Activated T-cell treated with anti-CD3 and anti-CD28 coated beads, Interleukin-2, amount 50 U/mL, for 72 hours (primary cell): ENCODE measurements around the gene CRHBP. TPM values are rescaled to one million over a fixed set of nuclear protein-coding genes. Genes with fewer than 3 reads are reported as not detected.

Source experiments
- ATAC-seq, 2 donors: fragments of 150-1000 bp; cut with Tn5 transposase; replicated peaks in 1 of 2; 2 replicates each; pipeline ENCODE4 v1.10.0; 2021; ENCODE audit warnings: moderate library complexity in 2 of 2, mild to moderate bottlenecking in 1 of 2
- DNase-seq, 2 donors: peaks; one replicate each; pipeline ENCODE4 v3.0.0; 2021 to 2022; ENCODE audit warnings: mixed read lengths in 1 of 2
- H3K27ac Mint-ChIP-seq: one replicate; pipeline ENCODE4 v1.8.0; 2022; ENCODE audit warnings: mild to moderate bottlenecking, moderate library complexity, mixed read lengths
- H3K27me3 Mint-ChIP-seq: one replicate; pipeline ENCODE4 v1.8.0; 2022; ENCODE audit warnings: low read depth, mixed read lengths
- H3K36me3 Mint-ChIP-seq, 2 donors: one replicate each; pipeline ENCODE4 v1.8.0; 2022; ENCODE audit warnings: mixed read lengths in 2 of 2, mild to moderate bottlenecking in 1 of 2; ENCODE audit not compliant: insufficient read depth in 2 of 2
- H3K4me1 Mint-ChIP-seq: one replicate; pipeline ENCODE4 v1.8.0; 2022; ENCODE audit warnings: low read depth, mixed read lengths
- H3K4me3 Mint-ChIP-seq, 2 donors: one replicate each; pipeline ENCODE4 v1.8.0; 2022; ENCODE audit warnings: mild to moderate bottlenecking in 2 of 2, mixed read lengths in 2 of 2, moderate library complexity in 2 of 2
- H3K9me3 Mint-ChIP-seq, 2 donors: one replicate each; pipeline ENCODE4 v1.8.0; 2022; ENCODE audit warnings: mixed read lengths in 2 of 2
- total RNA-seq, 2 donors: library from RNA; stranded (reverse); gene quantifications; one replicate each; pipeline ENCODE4 v1.2.3, GENCODE V29; 2022

Gene CRHBP
- total RNA-seq, 2 donors from 2014 or later = 0.26 to 0.67 TPM

DNA sequence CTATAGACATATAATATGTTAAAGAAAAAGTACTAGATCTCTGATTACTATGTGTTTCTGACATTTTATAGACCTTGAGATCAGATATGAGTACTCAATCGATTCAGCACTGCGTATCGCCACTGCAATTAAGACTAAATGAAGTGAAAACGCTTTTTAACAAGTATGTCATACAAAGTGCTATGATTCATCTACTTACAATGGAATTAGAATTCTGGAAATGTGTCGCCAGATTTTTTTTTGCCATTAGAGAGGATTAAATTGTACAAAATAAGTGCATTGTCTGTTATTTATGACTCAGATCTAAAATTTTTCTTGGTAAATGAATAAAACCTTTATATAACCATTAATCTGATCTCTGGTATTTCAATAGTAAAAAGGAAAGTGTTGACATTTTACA is 57.4 kb downstream of the CRHBP start:
- peaks cover 25% of the 10 kb centered on the region for H3K27me3 Mint-ChIP-seq
- no peaks in the 10 kb centered on the region for H3K36me3 Mint-ChIP-seq
- no peaks in the 10 kb centered on the region for H3K9me3 Mint-ChIP-seq

DNA sequence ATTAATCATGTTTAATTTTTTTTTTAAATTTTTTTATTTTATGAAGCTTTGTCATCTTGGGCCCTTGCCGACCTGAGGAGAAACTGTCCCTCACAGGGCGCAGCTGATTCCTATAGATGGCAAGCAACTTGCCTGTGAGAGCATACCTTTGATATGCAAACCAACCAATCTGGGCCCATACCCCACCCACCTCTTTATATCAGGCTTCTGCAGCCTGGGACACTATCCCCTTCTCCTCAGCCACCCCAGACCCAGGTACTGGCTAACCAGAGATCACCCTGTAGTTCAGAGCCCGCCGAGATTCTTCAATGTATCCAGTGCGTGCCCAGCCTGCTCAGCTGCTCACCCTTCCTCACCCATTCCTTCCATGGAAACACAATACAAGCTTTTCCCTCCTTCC is 58.7 kb downstream of the CRHBP start:
- DNase-seq = no peak
- no peak for ATAC-seq
- H3K36me3 Mint-ChIP-seq = no peaks in the 10 kb centered on the region

More for the DNA sequence above, 57.4 kb downstream of the CRHBP start:
- no peak for DNase-seq
- Mint-ChIP-seq H3K4me3 (no peak overlapping the region), H3K27ac (no peak overlapping the region), H3K4me1 (peaks cover 9% of the 10 kb centered on the region)
- no peak for ATAC-seq

GRCh38 chr5:77012601-77013000 is 59.8 kb downstream of the CRHBP start:
- no peak overlapping the region for H3K27ac Mint-ChIP-seq
- peak in 1 of 2 donors; percentile 10 for DNase-seq
- no peak overlapping the region for H3K4me3 Mint-ChIP-seq

More for the DNA sequence above, 58.7 kb downstream of the CRHBP start:
- H3K27me3 Mint-ChIP-seq = peaks cover 21% of the 10 kb centered on the region
- no peak overlapping the region for H3K27ac Mint-ChIP-seq
- H3K4me3 Mint-ChIP-seq = no peak overlapping the region
- H3K4me1 Mint-ChIP-seq = peaks cover 9% of the 10 kb centered on the region
- no peaks in the 10 kb centered on the region for H3K9me3 Mint-ChIP-seq

GRCh38 chr5:77015938-77016569 is 63.2 kb downstream of the CRHBP start:
- DNase-seq (no peak), ATAC-seq (no peak)
- Mint-ChIP-seq H3K27ac (no peak overlapping the region), H3K36me3 (no peaks in the 10 kb centered on the region), H3K4me3 (no peak overlapping the region), H3K27me3 (peaks cover 17% of the 10 kb centered on the region), H3K9me3 (no peaks in the 10 kb centered on the region), H3K4me1 (peaks cover 9% of the 10 kb centered on the region)

More at GRCh38 chr5:77012601-77013000, 59.8 kb downstream of the CRHBP start:
- no peaks in the 10 kb centered on the region for H3K9me3 Mint-ChIP-seq
- ATAC-seq = peak; percentile 52 to 72
- peaks cover 9% of the 10 kb centered on the region for H3K4me1 Mint-ChIP-seq
- H3K36me3 Mint-ChIP-seq = no peaks in the 10 kb centered on the region
- H3K27me3 Mint-ChIP-seq = peaks cover 17% of the 10 kb centered on the region

DNA sequence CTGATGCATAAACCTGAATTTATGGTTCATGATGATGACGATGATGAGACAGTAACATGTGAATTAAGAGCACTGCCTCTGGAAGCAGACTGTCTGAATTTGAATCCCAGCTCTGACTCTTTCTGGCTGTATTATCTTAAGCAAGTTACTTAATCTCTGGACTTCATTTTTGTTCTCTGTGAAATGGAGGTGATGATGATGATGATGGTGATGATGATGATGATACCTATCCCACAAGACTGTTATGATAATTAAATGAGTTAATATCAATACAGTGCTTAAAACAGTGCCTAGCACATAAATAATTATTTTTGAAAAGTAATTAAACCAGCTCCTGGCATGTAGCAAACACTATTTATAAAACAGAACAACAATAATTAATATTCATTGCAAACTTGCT is 64.1 kb downstream of the CRHBP start:
- Mint-ChIP-seq H3K4me3 (no peak overlapping the region), H3K36me3 (no peaks in the 10 kb centered on the region), H3K27me3 (peaks cover 22% of the 10 kb centered on the region), H3K9me3 (no peaks in the 10 kb centered on the region), H3K27ac (no peak overlapping the region), H3K4me1 (peaks cover 9% of the 10 kb centered on the region)
- DNase-seq = no peak
- no peak for ATAC-seq

DNA sequence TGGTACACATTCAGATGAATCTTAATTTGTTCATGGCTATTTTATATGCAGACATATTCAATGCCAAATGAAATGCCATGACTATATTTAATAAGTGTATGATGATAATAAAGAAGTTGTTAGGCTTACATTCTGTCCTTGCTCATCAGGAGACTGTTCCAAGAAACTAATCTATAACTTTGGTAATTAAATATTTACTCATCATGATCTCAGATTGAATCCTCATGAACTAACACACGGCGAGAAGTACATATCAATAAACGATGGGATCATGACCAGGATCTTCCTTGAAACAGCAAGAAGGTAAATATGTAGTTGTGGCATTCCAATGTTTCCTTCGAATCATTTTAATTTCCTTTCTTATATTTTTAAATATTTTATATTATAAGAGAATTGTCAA is 64.8 kb downstream of the CRHBP start:
- DNase-seq (no peak), ATAC-seq (no peak)
- Mint-ChIP-seq H3K4me3 (no peak overlapping the region), H3K9me3 (no peaks in the 10 kb centered on the region), H3K4me1 (peaks cover 4% of the 10 kb centered on the region), H3K36me3 (no peaks in the 10 kb centered on the region), H3K27me3 (peaks cover 29% of the 10 kb centered on the region), H3K27ac (no peak overlapping the region)

Other genes with a start within 250 kb of the CRHBP start
- gene F2R, start 236.9 kb upstream of the CRHBP start, total RNA-seq = 10 to 100 TPM in 1 of 2 donors, 1 to 10 TPM in 1; 4.5 to 10.6 TPM
- 1 to 10 TPM; 1.6 to 1.7 TPM for gene F2RL1, start 134.0 kb upstream of the CRHBP start, total RNA-seq
- gene S100Z, start 103.0 kb upstream of the CRHBP start, total RNA-seq = 1 to 10 TPM; 1.7 to 1.9 TPM
- 10 to 100 TPM; 19.1 to 22.8 TPM for gene AGGF1, start 77.4 kb downstream of the CRHBP start, total RNA-seq
- 10 to 100 TPM in 1 of 2 donors, 1 to 10 TPM in 1; 8.7 to 11.4 TPM for gene ZBED3, start 134.2 kb downstream of the CRHBP start, total RNA-seq